Endothelial cell of umbilical vein (primary cell): ENCODE data around the gene IQCE. TPM values are rescaled to one million over a fixed set of nuclear protein-coding genes. Genes with fewer than 3 reads are reported as not detected.

ENCODE experiments used
- BruUV-seq: library from RNA; stranded (reverse); fragments of 400-500 nt; replicated peaks from 2 replicates; lab custom pipeline; 2021; lab: Mats Ljungman, UMichigan
- CTCF ChIA-PET: fragments of 300-600, 350-600 bp; sonication (Branson Sonifier 250); formaldehyde crosslinking; loops from one replicate; lab custom pipeline; 2021; ENCODE audit warnings: antibody characterized with exemption, inconsistent platforms; lab: Charles Lee
- POLR2A ChIA-PET: fragments of 300-600, 350-600 bp; sonication (Branson Sonifier 250); formaldehyde crosslinking; loops from one replicate; lab custom pipeline; 2021; ENCODE audit warnings: antibody characterized with exemption, inconsistent platforms; lab: Charles Lee
- DNase-seq: peaks from one replicate; pipeline ENCODE4 v3.0.0-alpha.2; 2011; ENCODE audit warnings: low read depth, low spot score
- FAIRE-seq: peaks from 2 replicates; lab custom pipeline; 2011; peaks lifted over from hg19 to GRCh38; lab: Jason Lieb, UNC
- H2AFZ ChIP-seq: 2 replicates; pipeline ENCODE4 v1.6.0; 2012; ENCODE audit warnings: low read depth, low read length, control low read depth, inconsistent platforms
- H3K27ac ChIP-seq: 2 replicates; pipeline ENCODE4 v1.5.1; 2011; ENCODE audit warnings: low read depth, mild to moderate bottlenecking, control low read depth, low read length, moderate library complexity; ENCODE audit not compliant: insufficient read depth
- H3K27me3 ChIP-seq, 2 experiments: 2 replicates each; pipeline versions ENCODE4 v1.6.0 to v1.6.1; 2011; ENCODE audit warnings: low read length in 2 of 2, mixed read lengths in 1 of 2; ENCODE audit not compliant: control insufficient read depth in 2 of 2, insufficient read depth in 2 of 2
- H3K36me3 ChIP-seq, 2 experiments: 2 replicates in 1 of 2; 3 replicates in 1 of 2; pipeline ENCODE4 v1.5.1; 2011; ENCODE audit warnings: low read length in 2 of 2, mild to moderate bottlenecking in 1 of 2, moderate library complexity in 1 of 2; ENCODE audit not compliant: control insufficient read depth in 2 of 2, insufficient read depth in 2 of 2; ENCODE audit errors: extremely low read depth in 1 of 2
- H3K4me1 ChIP-seq: 3 replicates; pipeline ENCODE4 v1.5.1; 2011; ENCODE audit warnings: mild to moderate bottlenecking, low read length; ENCODE audit not compliant: control insufficient read depth, insufficient read depth; ENCODE audit errors: extremely low read depth
- H3K4me2 ChIP-seq: 2 replicates; pipeline ENCODE4 v1.6.1; 2011; ENCODE audit warnings: low read length, control low read depth, mixed read lengths; ENCODE audit not compliant: insufficient read depth
- H3K4me3 ChIP-seq, 3 experiments: fragments of 200-600 bp in 1 of 3; sonication (generic), shearing (Covaris generic) in 1 of 3; replicated peaks in 1 of 3; 2 replicates each; pipeline ENCODE4 v1.5.1; 2011 to 2016; ENCODE audit warnings: control low read depth in 3 of 3, low read length in 3 of 3, mild to moderate bottlenecking in 2 of 3, inconsistent platforms in 1 of 3, low read depth in 1 of 3, moderate library complexity in 1 of 3; ENCODE audit not compliant: insufficient read depth in 1 of 3
- H3K79me2 ChIP-seq: 2 replicates; pipeline ENCODE4 v1.6.0; 2012; ENCODE audit warnings: low read length, inconsistent platforms; ENCODE audit not compliant: control insufficient read depth, insufficient read depth
- H3K9ac ChIP-seq: replicated peaks from 2 replicates; pipeline ENCODE3; 2011; ENCODE audit warnings: low read length, control low read depth; ENCODE audit not compliant: insufficient read depth; ENCODE audit errors: extremely low read depth
- H3K9me1 ChIP-seq: replicated peaks from 3 replicates; pipeline ENCODE4 v1.6.0; 2011; ENCODE audit warnings: mild to moderate bottlenecking, low read length; ENCODE audit not compliant: control insufficient read depth, insufficient read depth; ENCODE audit errors: extremely low read depth
- H3K9me3 ChIP-seq: replicated peaks from 2 replicates; pipeline ENCODE4 v1.5.1; 2012; ENCODE audit warnings: low read length, inconsistent platforms; ENCODE audit not compliant: control insufficient read depth, insufficient read depth
- H4K20me1 ChIP-seq: replicated peaks from 2 replicates; pipeline ENCODE3; 2011; ENCODE audit warnings: mild to moderate bottlenecking, low read length; ENCODE audit not compliant: control insufficient read depth, insufficient read depth; ENCODE audit errors: extremely low read depth
- EZH2 ChIP-seq: IDR thresholded peaks from 2 replicates; pipeline ENCODE4 v1.6.1; 2012; ENCODE audit warnings: borderline replicate concordance, low read depth, mild to moderate bottlenecking, moderate library complexity, low read length, inconsistent platforms; ENCODE audit not compliant: severe bottlenecking
- FOS ChIP-seq: IDR thresholded peaks from 2 replicates; pipeline ENCODE4 v1.6.1; 2011; ENCODE audit warnings: mild to moderate bottlenecking, low read length, moderate library complexity, borderline replicate concordance; ENCODE audit not compliant: insufficient read depth
- JUN ChIP-seq: IDR thresholded peaks from 2 replicates; pipeline ENCODE4 v1.6.1; 2011; ENCODE audit warnings: borderline replicate concordance, low read depth; ENCODE audit not compliant: insufficient read length, insufficient read depth
- dilution Hi-C: fragments of 300-500 bp; cut with MboI; formaldehyde crosslinking; loops from one replicate; pipeline ENCODE4 v1.15.0; 2019; ENCODE audit warnings: low sequenced_read_pairs; ENCODE audit not compliant: extremely low pct_ligation_motif_present
- intact Hi-C: fragments of 100-400 bp; cut with micrococcal nuclease; formaldehyde crosslinking; loops from one replicate; pipeline ENCODE4 v1.10.0; 2022
- polyA plus RNA-seq, 4 experiments: library from polyadenylated mRNA; depleted of rRNA in 3 of 4; stranded (reverse) in 3 of 4; unstranded in 1 of 4; fragments of >200 nt; gene quantifications; 2 replicates each; pipeline versions ENCODE4 v1.2.1 to v1.2.3, GENCODE V29; 2011 to 2012; ENCODE audit warnings: missing spikeins in 1 of 4
- total RNA-seq: library from RNA; stranded (reverse); gene quantifications from 2 replicates; pipeline ENCODE4 v1.2.3, GENCODE V29; 2021
- TF ChIP-seq, protein P1 (sequence below), 2 donors: IDR thresholded peaks; 1 replicate in 1 of 2; 2 replicates in 1 of 2; pipeline ENCODE4 v1.5.1; 2011; ENCODE audit warnings: low read length in 2 of 2, mild to moderate bottlenecking in 2 of 2, moderate library complexity in 2 of 2, control low read depth in 1 of 2, inconsistent platforms in 1 of 2, low read depth in 1 of 2; ENCODE audit not compliant: insufficient read depth in 1 of 2; ENCODE audit errors: extremely low read depth in 1 of 2

IQCE gene
- total and polyA plus RNA-seq, 2 donors (not counting 3 experiments of a cell fraction or from before 2014, with no cell fraction given), result 4.9 to 14.5 TPM

DNA sequence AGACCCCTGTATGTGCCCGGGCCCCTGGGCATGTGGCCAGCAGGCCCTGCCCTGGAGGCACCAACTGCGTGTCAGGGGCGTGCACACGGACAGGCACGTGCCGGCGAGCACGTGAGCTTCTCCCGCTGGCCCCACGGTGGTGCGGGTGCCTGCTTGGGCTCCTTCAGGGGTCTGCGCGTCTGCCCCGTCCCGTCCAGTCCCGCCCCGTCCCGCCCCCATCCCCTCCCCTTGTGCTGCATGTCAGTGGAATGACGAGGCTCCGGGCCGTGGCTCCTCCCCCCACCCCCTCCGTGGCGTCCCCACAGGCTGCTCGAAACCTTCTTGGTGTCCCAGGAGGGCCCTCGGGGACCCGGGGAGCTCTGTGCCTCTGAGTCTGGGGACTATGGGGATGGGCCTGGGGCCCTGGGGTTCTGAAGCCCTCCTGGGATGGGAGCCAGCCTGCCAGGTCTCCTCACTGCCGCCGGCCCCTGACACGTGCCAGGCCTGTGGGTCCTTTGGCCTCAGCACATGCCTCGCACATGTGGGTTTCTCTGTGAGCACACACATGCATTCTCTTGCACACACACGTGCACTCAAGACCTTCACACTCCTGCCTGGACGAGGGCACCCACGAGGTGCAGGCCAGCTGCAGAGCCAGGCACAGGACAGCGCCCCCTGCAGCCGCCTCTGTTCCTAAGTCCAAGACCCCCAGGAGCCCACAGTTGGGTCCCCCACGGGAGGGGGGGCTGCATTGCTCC lies 101.7 kb downstream of the IQCE start:
- no peak overlapping the region for H2AFZ ChIP-seq
- intact Hi-C loops, result loop anchor here (5.0 kb wide), 3 partner anchors 53 to 183 kb away; partner anchors contain the start of genes BRAT1, GRIFIN and IQCE
- ChIA-PET POLR2A (no interaction called here), CTCF (interaction anchor here (0.8 to 1.4 kb wide), 6 partner anchors 9 to 52 kb away, joined by 3 to 6 read pairs (median 4); no protein-coding TSS in a partner anchor)
- no peak overlapping the region for H3K4me3 ChIP-seq
- H3K9ac ChIP-seq, result no peak overlapping the region
- DNase-seq (no peak), FAIRE-seq (no peak)
- H3K79me2 ChIP-seq, result no peaks in the 10 kb centered on the region
- H3K9me3 ChIP-seq, result no peaks in the 10 kb centered on the region
- H4K20me1 ChIP-seq, result no peaks in the 10 kb centered on the region
- no peaks in the 10 kb centered on the region for H3K27me3 ChIP-seq
- no peak overlapping the region for H3K4me2 ChIP-seq
- H3K4me1 ChIP-seq, result peaks cover 14% of the 10 kb centered on the region
- no peak overlapping the region for H3K27ac ChIP-seq
- TF ChIP-seq EZH2 (no peak), JUN (no peak)
- TF ChIP-seq, protein P1, sequence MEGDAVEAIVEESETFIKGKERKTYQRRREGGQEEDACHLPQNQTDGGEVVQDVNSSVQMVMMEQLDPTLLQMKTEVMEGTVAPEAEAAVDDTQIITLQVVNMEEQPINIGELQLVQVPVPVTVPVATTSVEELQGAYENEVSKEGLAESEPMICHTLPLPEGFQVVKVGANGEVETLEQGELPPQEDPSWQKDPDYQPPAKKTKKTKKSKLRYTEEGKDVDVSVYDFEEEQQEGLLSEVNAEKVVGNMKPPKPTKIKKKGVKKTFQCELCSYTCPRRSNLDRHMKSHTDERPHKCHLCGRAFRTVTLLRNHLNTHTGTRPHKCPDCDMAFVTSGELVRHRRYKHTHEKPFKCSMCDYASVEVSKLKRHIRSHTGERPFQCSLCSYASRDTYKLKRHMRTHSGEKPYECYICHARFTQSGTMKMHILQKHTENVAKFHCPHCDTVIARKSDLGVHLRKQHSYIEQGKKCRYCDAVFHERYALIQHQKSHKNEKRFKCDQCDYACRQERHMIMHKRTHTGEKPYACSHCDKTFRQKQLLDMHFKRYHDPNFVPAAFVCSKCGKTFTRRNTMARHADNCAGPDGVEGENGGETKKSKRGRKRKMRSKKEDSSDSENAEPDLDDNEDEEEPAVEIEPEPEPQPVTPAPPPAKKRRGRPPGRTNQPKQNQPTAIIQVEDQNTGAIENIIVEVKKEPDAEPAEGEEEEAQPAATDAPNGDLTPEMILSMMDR (IDR thresholded peaks at IDR 0.05; ENCODE audit: extremely low read depth in 1 of 2, insufficient read depth in 1 of 2, low read depth in 1 of 2, low read length in 2 of 2), result peak in 1 of 2 donors; percentile 34
- H3K36me3 ChIP-seq, result peaks cover 5 to 41% of the 10 kb centered on the region in 2 experiments
- dilution Hi-C loops, result no loop called here
- no peaks in the 10 kb centered on the region for H3K9me1 ChIP-seq
- no TSS peak for BruUV-seq

GRCh38 chr7:2661096-2661449 lies 102.3 kb downstream of the IQCE start:
- Histone ChIP-seq H2AFZ (no peak overlapping the region), H4K20me1 (no peaks in the 10 kb centered on the region), H3K4me2 (no peak overlapping the region), H3K4me1 (peaks cover 14% of the 10 kb centered on the region), H3K27me3 (no peaks in the 10 kb centered on the region), H3K27ac (no peak overlapping the region), H3K4me3 (no peak overlapping the region), H3K79me2 (no peaks in the 10 kb centered on the region), H3K9ac (no peak overlapping the region), H3K9me1 (no peaks in the 10 kb centered on the region), H3K9me3 (no peaks in the 10 kb centered on the region), H3K36me3 (peaks cover 4 to 40% of the 10 kb centered on the region in 2 experiments)
- no peak for FAIRE-seq
- dilution Hi-C loops, result no loop called here
- TF ChIP-seq FOS, result no peak
- TF ChIP-seq, protein P1 (IDR thresholded peaks at IDR 0.05; ENCODE audit: extremely low read depth in 1 of 2, insufficient read depth in 1 of 2, low read depth in 1 of 2, low read length in 2 of 2), result peak in 1 of 2 donors; percentile 28
- no peak for DNase-seq
- CTCF ChIA-PET, result interaction anchor here (1.4 kb wide), 1 partner anchor 52 kb away, joined by 6 read pairs; no protein-coding TSS in a partner anchor
- POLR2A ChIA-PET, result no interaction called here
- no TSS peak for BruUV-seq
- intact Hi-C loops, result loop anchor here (5.0 kb wide), 3 partner anchors 54 to 184 kb away; partner anchors contain the start of genes BRAT1, GRIFIN and IQCE
